Effector memory CD8-positive, alpha-beta T cell (primary cell): ENCODE results near the gene FANCC.

Experiments
- ATAC-seq: fragments of 150-1000 bp; cut with Tn5 transposase; replicated peaks from 2 replicates; pipeline ENCODE4 v1.10.0; 2021; ENCODE audit warnings: mild to moderate bottlenecking, moderate library complexity
- DNase-seq, 3 experiments: peaks; one replicate each; pipeline ENCODE4 v3.0.0; 2021
- H3K27ac Mint-ChIP-seq, 2 donors: one replicate each; pipeline ENCODE4 v1.8.0; 2022; ENCODE audit warnings: mild to moderate bottlenecking in 2 of 2, mixed read lengths in 2 of 2, moderate library complexity in 2 of 2
- H3K27me3 Mint-ChIP-seq, 2 donors: one replicate each; pipeline ENCODE4 v1.8.0; 2022; ENCODE audit warnings: mixed read lengths in 2 of 2
- H3K36me3 Mint-ChIP-seq: one replicate; pipeline ENCODE4 v1.8.0; 2022; ENCODE audit warnings: mild to moderate bottlenecking, moderate library complexity, mixed read lengths; ENCODE audit not compliant: insufficient read depth
- H3K4me1 Mint-ChIP-seq, 2 donors: one replicate each; pipeline ENCODE4 v1.8.0; 2022; ENCODE audit warnings: low read depth in 2 of 2, mixed read lengths in 2 of 2
- H3K4me3 Mint-ChIP-seq, 2 donors: one replicate each; pipeline ENCODE4 v1.8.0; 2022; ENCODE audit warnings: mild to moderate bottlenecking in 2 of 2, mixed read lengths in 2 of 2, moderate library complexity in 2 of 2
- H3K9me3 Mint-ChIP-seq, 2 donors: one replicate each; pipeline ENCODE4 v1.8.0; 2022; ENCODE audit warnings: mixed read lengths in 2 of 2

Gene FANCC

DNA sequence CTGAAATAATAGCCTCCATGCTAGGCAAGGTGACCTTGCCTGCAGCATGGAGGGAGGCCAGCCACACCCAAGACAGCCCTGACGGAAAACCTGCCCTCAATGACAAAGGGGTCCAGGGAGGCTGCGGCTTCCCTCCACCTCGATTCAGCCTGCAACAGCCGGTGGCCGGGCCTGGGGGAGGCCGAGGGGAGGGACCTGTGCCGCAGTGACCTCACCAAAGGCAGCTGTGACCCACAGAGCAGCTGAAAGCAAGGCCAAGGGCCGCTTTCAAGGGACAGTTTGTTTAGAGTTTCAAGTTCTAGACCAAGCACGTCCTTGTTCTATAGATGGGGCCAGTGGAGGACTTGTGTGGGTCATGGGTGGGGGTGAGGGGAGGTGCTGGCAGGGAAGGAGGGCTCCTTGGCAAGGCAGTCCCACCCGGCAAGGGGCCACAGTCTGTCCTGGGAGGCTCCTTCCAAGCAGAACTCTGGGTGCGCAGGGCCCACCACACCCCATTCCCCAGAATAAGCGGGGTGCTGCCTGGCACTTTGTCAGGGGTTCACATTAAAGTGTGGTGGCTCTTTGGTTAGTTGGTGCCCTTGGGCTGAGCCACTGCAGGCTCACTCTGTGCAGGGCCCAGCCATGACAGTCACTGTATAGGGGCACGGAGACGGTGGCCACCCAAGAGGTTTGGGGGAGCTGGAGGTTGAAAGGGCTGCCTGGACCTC is 226.5 kb downstream of the FANCC start:
- Mint-ChIP-seq H3K9me3 (no peaks in the 10 kb centered on the region), H3K36me3 (peaks cover 3% of the 10 kb centered on the region), H3K27me3 (no peaks in the 10 kb centered on the region), H3K4me3 (no peak overlapping the region), H3K4me1 (peaks cover 0 to 11% of the 10 kb centered on the region in 2 donors), H3K27ac (no peak overlapping the region)
- no peak for ATAC-seq
- DNase-seq = no peak

DNA sequence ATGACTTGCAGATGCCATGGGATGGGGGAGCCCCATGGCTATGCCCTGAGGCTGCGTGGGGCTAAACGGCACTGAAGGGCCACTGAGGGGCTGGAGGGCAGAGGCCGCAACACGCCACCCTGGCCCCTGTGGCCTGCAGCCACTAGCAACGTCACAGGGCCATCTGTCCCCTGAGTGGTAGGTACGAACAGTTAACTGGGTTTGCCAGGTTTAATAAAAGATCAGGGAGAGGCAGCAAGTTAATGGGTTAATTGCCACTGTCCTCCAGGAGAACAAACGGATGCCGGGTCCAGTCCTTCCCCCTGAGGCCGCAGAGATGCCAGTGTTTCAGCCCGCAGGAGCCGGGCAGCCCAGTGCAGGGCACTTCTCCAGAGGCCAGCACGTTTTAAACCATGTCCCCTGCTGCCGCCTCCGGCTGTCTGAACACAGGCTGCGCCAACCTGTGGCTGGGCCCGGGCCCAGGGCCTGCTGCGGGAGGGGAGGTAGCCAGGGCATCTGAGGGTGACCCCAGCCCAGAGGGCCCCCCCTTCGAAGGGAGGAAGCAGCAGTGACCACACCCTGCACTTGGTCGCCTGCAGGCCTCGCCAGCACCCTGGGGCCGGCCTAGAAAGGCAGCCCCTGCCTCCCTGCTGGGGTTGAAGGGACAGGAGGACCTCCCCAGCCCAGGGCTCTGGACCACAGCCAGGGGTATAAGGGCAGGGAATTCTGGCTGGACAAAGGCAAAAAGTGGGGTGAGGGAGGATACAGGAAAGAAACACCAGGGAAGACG is 227.3 kb downstream of the FANCC start:
- ATAC-seq = no peak
- Mint-ChIP-seq H3K9me3 (no peaks in the 10 kb centered on the region), H3K4me3 (no peak overlapping the region), H3K27ac (no peak overlapping the region), H3K4me1 (peaks cover 0 to 11% of the 10 kb centered on the region in 2 donors), H3K27me3 (no peaks in the 10 kb centered on the region), H3K36me3 (peaks cover 3% of the 10 kb centered on the region)
- no peak for DNase-seq

DNA sequence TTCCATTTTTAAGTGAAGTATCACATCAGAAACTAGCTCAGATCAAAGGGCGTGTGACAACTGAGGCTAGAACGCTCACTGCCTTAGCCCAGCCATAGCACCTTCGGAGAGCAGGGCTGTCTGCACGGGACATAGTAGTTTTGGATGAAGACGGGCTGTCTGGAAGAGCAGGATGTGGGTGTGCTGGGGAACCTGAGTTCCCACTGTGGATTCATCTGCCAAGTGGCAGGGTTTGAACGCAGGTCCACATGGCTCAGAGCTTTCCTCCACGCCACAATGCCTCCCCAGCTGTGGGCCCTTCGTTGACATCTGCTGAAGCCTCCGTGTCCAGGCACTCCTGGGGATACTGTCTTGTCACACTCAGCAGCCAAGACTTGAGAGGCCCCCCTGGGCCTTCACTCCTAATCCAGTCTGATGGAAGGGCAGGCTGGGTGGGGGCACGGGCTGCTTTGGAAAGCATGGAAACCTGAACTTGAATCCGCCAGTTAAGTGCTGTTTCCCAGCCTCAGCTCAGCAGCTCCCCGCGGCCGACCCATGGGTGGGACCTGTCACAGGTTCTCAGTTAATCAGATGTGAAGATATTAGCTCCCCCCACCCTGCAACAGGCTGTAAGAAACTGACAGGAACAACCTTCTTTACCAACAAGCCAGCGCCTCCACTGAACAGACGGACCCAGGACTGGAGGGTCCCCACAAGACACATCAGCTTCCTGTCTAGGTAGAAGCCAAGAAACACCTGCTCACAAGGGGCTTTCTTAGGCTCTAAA is 228.1 kb downstream of the FANCC start:
- DNase-seq = no peak
- Mint-ChIP-seq H3K36me3 (peaks cover 3% of the 10 kb centered on the region), H3K27ac (no peak overlapping the region), H3K4me3 (no peak overlapping the region), H3K4me1 (peaks cover 0 to 11% of the 10 kb centered on the region in 2 donors), H3K9me3 (no peaks in the 10 kb centered on the region), H3K27me3 (no peaks in the 10 kb centered on the region)
- no peak for ATAC-seq

DNA sequence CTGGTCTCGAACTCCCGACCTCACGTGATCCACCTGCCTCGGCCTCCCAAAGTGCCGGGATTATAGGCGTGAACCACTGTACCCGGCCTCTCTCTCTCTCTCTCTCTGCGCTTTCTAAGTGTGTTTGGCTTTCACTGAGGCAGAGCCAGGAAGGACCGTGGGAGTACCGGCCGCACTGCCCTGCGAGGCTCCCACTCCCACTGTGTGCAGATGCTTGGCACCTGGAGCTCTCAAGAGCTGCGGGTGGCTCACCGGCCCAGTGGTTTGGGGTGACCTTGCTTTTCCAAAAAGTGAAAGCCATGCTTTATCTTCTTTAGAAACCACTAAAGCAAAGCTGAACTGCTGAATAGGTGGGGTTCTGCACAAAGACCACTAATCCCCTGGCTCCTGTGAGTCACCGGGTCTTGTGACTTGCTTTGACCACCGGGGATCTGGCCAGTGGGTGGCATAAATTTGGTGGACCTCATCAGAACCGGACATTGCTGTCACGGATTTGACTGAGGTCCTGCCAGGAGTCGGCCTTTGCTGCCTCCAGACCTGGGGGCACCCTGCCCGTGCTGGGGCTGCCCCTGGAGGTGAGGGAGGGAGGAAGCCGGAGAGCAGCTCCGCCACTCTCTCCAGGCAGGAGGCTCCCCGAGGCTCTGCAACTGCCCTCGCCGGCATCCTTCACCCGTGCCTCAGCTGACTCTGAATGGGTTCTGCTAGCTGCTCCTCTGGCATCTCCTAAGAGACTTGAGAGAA is 228.9 kb downstream of the FANCC start:
- DNase-seq (no peak), ATAC-seq (no peak)
- peaks cover 0 to 11% of the 10 kb centered on the region in 2 donors for H3K4me1 Mint-ChIP-seq
- no peaks in the 10 kb centered on the region for H3K27me3 Mint-ChIP-seq
- no peak overlapping the region for H3K4me3 Mint-ChIP-seq
- H3K9me3 Mint-ChIP-seq = no peaks in the 10 kb centered on the region
- H3K27ac Mint-ChIP-seq = no peak overlapping the region
- H3K36me3 Mint-ChIP-seq = peaks cover 3% of the 10 kb centered on the region

DNA sequence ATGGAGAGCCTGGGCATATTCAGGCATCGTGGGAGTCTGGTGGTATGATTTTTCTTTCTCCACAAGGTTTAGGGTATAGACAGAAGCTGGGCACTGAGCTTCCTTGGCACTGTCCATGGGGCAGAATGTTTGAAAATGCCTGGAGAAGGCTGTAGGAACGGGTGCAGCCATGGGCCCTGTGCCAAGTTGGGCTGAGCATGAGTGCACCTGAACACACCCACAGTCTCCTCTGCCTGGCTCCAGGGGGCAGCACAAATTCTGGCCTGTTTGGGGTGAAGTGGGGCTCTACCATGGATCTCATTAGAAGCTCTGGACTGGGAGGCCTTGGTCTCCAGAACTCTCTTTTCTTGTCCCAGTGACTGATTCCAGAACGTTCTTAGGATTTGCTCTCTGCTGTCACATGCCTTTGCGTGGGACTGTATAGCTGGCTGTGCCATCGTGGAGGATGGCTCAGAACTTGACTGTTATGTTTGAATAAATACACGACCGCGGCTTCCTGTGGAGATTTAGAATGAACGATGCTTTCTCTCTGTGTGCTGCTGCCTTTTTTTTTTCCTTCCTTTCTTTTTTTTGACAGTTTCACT is 229.8 kb downstream of the FANCC start:
- Mint-ChIP-seq H3K4me1 (peaks cover 0 to 8% of the 10 kb centered on the region in 2 donors), H3K36me3 (peaks cover 3% of the 10 kb centered on the region), H3K4me3 (no peak overlapping the region), H3K27me3 (no peaks in the 10 kb centered on the region), H3K9me3 (no peaks in the 10 kb centered on the region), H3K27ac (no peak overlapping the region)
- DNase-seq (no peak), ATAC-seq (no peak)

DNA sequence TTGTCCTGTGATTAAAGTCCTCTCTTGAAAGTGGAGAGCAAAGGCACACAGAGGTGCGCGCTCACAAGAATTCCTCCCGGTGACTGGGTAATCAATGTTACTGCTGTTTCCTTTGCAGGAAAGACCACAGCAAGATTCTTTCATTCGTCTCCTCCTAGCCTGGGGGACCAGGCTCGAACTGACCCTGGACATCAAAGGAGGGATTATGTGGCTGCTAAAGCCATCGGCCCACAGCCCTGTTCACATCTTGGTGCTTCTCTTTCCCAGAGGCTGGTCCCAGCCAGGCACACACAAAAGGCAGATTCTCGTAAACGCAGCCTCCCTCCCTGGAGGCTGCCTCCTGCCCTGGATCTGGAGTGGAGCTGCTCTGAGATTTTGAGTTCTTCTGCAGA is 230.9 kb downstream of the FANCC start:
- no peaks in the 10 kb centered on the region for H3K27me3 Mint-ChIP-seq
- DNase-seq (no peak), ATAC-seq (no peak)
- peaks cover 0 to 3% of the 10 kb centered on the region in 2 donors for H3K4me1 Mint-ChIP-seq
- H3K36me3 Mint-ChIP-seq = peaks cover 5% of the 10 kb centered on the region
- no peak overlapping the region for H3K4me3 Mint-ChIP-seq
- no peak overlapping the region for H3K27ac Mint-ChIP-seq
- H3K9me3 Mint-ChIP-seq = no peaks in the 10 kb centered on the region

DNA sequence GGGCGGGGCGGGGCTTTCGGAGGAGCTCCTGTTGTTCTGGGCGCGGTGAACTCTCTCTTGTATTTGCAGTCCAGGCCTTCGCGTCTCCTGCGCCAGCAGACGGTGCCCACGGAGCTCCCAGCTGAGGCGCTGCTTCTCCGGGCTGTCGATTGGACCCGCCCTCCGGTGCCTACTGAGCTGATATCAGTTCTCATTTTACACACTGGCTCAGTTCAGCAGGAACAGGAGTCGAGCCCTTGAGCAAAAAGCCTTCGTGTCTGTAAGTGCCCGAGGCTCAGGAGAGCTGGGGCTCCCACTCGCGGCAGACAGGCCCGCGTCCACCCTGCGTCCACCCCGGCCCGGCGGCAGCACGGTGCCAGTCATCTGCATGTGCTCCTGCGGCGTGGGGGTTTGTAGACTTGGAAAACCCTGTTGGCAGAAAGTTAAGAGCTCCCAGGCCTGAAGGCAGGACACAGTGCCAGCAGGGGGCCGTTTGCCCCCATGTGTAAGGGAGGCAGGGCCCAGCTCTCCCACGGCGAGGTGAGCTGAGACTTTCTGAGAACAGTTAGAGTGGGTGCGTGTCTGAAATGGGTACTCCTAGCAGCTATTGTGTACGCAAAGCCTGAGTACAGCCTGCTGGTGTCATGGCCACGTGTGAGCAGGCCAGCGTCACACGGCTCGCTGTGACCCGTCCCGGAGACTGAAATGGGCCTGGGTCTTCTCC is 231.5 kb downstream of the FANCC start:
- no peak for DNase-seq
- H3K27me3 Mint-ChIP-seq = no peaks in the 10 kb centered on the region
- no peak overlapping the region for H3K4me3 Mint-ChIP-seq
- peaks cover 5% of the 10 kb centered on the region for H3K36me3 Mint-ChIP-seq
- no peak for ATAC-seq
- H3K27ac Mint-ChIP-seq = no peak overlapping the region
- no peaks in the 10 kb centered on the region for H3K4me1 Mint-ChIP-seq
- H3K9me3 Mint-ChIP-seq = no peaks in the 10 kb centered on the region

DNA sequence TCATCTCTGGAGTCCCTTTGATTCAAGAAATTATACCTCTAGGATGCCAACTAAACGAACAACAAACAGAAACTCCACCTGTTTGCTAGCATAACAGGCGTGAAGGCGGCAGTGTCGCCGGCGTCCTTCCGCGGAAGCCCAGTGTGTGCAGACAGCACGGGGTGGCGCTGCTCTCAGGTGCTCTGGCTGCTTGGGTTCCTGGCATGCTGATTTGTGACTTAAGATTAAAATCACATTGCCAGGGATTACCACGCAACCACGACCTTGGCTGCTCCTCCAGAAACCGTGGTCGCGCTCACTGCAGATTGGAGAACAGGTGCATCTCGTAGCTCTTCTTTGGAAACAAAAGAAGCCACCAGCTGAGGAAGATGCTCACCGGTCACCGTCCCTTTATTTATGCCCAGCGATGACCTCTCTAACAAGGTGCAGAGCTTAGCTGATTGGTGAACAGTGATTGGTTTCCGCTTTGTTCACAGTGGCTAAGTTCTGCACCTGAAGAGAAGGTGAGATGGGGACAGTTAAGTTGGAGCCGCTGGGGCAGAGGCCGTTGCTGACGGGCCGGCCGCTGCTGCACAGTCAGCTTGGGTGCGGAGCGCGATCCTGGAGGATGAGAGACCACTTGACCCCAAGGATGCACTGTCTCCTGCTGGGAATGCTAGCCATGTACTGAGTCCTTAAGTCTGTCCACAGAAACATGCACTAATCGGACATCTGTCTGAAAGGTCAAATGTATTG is 232.3 kb downstream of the FANCC start:
- no peak for DNase-seq
- Mint-ChIP-seq H3K36me3 (peaks cover 5% of the 10 kb centered on the region), H3K27me3 (no peaks in the 10 kb centered on the region), H3K4me3 (no peak overlapping the region), H3K27ac (peak overlapping the region in 1 of 2 donors; percentile 52), H3K9me3 (no peaks in the 10 kb centered on the region), H3K4me1 (no peaks in the 10 kb centered on the region)
- no peak for ATAC-seq

DNA sequence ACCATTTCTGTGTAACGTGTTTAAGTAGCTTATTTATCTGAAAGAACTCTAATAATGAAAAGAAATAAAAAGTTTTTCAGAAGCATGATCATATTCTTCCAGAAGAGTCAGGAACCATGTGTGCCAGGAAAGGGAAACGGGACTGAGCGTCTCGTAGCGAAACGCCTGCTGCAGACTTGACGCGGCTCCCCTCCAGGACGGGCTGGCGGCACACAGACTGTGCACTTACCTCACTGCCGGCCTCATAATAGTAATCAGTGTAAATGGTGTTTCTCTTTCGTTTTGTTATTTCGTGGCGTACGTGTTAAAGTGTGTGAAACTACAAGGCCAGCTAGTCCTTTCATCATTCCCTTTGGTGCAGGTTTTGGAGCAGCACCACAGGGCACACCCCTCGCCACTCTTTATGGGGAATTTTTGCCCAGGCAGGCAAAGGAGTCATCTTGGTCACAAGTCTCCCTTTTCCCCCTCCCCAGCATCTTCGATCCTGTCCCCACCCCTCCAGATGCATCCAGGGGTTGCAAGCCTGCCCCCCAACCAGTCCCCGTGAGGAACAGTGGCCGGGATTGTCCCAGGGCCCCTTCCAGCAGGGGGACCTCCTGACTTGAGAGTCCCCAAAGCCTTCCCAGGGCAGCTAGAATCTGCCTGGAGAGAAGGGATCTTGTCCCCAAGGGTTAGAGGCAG is 233.1 kb downstream of the FANCC start:
- Mint-ChIP-seq H3K4me1 (no peaks in the 10 kb centered on the region), H3K27ac (peak overlapping the region in 1 of 2 donors; percentile 52), H3K9me3 (no peaks in the 10 kb centered on the region), H3K36me3 (peaks cover 5% of the 10 kb centered on the region), H3K27me3 (no peaks in the 10 kb centered on the region), H3K4me3 (no peak overlapping the region)
- ATAC-seq = no peak
- DNase-seq = no peak

DNA sequence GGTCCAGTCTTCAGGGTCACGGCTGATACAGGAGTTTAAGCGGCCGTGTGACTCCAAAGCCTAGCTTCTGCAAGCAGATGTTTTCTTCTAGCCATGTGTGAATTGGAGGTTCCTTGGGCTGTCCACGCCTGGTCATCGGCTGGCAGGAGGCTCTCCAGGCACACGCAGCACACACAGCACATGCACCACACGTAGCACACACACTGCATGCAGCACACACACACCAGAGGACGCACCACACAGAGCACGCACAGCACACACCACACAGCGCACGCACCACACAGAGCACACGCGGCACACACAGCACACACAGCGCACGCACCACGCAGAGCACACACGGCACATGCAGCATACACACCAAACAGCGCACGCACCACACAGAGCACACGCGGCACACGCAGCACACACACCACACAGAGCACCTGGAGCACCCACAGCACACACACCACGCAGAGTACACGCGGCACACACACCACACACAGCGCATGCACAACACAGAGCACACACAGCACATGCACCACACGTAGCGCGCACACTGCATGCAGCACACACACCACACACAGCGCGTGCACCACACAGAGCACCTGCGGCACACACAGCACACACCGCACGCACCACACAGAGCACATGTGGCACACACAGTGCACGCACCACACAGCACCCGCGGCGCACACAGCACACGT is 234.3 kb downstream of the FANCC start:
- Mint-ChIP-seq H3K4me1 (no peaks in the 10 kb centered on the region), H3K27ac (no peak overlapping the region), H3K9me3 (no peaks in the 10 kb centered on the region), H3K27me3 (no peaks in the 10 kb centered on the region), H3K4me3 (no peak overlapping the region), H3K36me3 (peaks cover 5% of the 10 kb centered on the region)
- no peak for ATAC-seq
- no peak for DNase-seq

DNA sequence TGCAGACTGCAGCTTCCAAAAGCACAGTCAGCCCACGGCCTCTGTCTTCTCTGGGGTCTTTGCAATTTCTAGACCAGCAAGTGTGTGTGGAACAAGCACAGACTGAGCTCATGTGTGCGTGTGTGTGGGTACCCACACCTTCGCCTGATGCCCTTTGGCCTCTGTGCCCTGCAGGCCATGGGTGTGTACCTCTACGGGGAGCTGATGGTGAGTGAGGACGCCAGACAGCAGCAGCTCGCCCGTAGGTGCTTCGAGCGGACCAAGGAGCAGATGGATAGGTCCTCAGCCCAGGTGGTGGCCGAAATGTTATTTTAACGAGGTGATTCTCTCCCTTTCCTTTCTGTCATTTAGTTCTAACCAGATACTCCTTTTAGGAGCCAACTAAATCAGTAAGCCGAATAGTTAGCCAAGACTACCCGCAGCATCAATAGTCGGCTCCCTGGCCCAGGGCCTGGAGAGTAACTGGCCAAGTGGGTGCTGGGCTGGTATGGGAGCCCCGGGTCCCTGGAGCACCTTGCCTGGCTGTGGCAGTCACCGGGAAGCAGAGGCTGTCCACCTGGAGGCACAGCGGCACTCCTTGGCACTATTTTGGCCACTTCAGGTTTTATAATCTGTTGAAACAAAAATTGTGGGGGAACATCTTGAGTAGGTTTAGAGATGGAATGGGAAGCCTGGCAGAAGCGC is 235.0 kb downstream of the FANCC start:
- H3K9me3 Mint-ChIP-seq = no peaks in the 10 kb centered on the region
- H3K27me3 Mint-ChIP-seq = no peaks in the 10 kb centered on the region
- no peak for ATAC-seq
- H3K36me3 Mint-ChIP-seq = peaks cover 3% of the 10 kb centered on the region
- no peak overlapping the region for H3K4me3 Mint-ChIP-seq
- no peaks in the 10 kb centered on the region for H3K4me1 Mint-ChIP-seq
- H3K27ac Mint-ChIP-seq = no peak overlapping the region
- no peak for DNase-seq
